Endothelial cell of umbilical vein (primary cell): ENCODE data around the gene CD247.

ENCODE experiments used
- CTCF ChIP-seq, 2 donors: IDR thresholded peaks; 1 replicate in 1 of 2; 2 replicates in 1 of 2; pipeline ENCODE4 v1.5.1; 2011; ENCODE audit warnings: low read length in 2 of 2, mild to moderate bottlenecking in 2 of 2, moderate library complexity in 2 of 2, control low read depth in 1 of 2, inconsistent platforms in 1 of 2, low read depth in 1 of 2; ENCODE audit not compliant: insufficient read depth in 1 of 2; ENCODE audit errors: extremely low read depth in 1 of 2
- EZH2 ChIP-seq: IDR thresholded peaks from 2 replicates; pipeline ENCODE4 v1.6.1; 2012; ENCODE audit warnings: borderline replicate concordance, low read depth, mild to moderate bottlenecking, moderate library complexity, low read length, inconsistent platforms; ENCODE audit not compliant: severe bottlenecking
- FOS ChIP-seq: IDR thresholded peaks from 2 replicates; pipeline ENCODE4 v1.6.1; 2011; ENCODE audit warnings: mild to moderate bottlenecking, low read length, moderate library complexity, borderline replicate concordance; ENCODE audit not compliant: insufficient read depth
- JUN ChIP-seq: IDR thresholded peaks from 2 replicates; pipeline ENCODE4 v1.6.1; 2011; ENCODE audit warnings: borderline replicate concordance, low read depth; ENCODE audit not compliant: insufficient read length, insufficient read depth
- MAX ChIP-seq: IDR thresholded peaks from 2 replicates; pipeline ENCODE4 v1.6.1; 2011; ENCODE audit not compliant: insufficient read depth, insufficient read length
- POLR2A ChIP-seq: IDR thresholded peaks from 2 replicates; pipeline ENCODE4 v1.6.1; 2012; ENCODE audit warnings: low read depth, mild to moderate bottlenecking, control low read depth, low read length
- POLR2AphosphoS5 ChIP-seq: IDR thresholded peaks from 2 replicates; pipeline ENCODE4 v1.6.1; 2012; ENCODE audit warnings: low read depth, mild to moderate bottlenecking, control low read depth, low read length, moderate library complexity; ENCODE audit not compliant: insufficient read depth

GRCh38 chr1:167388976-167389375, 129.4 kb downstream of the CD247 start:
- TF ChIP-seq EZH2 (no peak), CTCF (IDR thresholded peaks at IDR 0.05; ENCODE audit: extremely low read depth in 1 of 2, insufficient read depth in 1 of 2, low read depth in 1 of 2, low read length in 2 of 2) (no peak), POLR2A (no peak), JUN (no peak), MAX (no peak), POLR2AphosphoS5 (no peak), FOS (no peak)
